ENCODE data around the gene GSTT2B.
"Not testable (repeated sequence)": the region's sequence is repeated elsewhere in the genome, so short reads cannot be mapped to it uniquely, and the experiment has no call there.

- TF ChIP-seq EZH2phosphoT487 (conservative IDR thresholded peaks at IDR 0.05; ENCODE audit: low read length); CTCF (IDR thresholded peaks at IDR 0.05; ENCODE audit: insufficient read depth, low read length, poor library complexity, severe bottlenecking): not testable (repeated sequence)
These were observed 6.6 kb downstream of the GSTT2B start for GRCh38 chr22:23954193-23954990.
